Subcutaneous adipose tissue (tissue), 4 donors: ENCODE measurements around the gene SHB. TPM values are rescaled to one million over a fixed set of nuclear protein-coding genes. Genes with fewer than 3 reads are reported as not detected.

ENCODE experiments used
- total RNA-seq, 4 donors: library from RNA; depleted of rRNA; stranded (reverse); fragments of >200 nt; gene quantifications; one replicate each; pipeline ENCODE4 v1.1.0, GENCODE V29; 2016
- TF ChIP-seq, protein P1 (sequence below): fragments of 450-650 bp; IDR thresholded peaks from one replicate; pipeline ENCODE4 v1.5.1; 2016; ENCODE audit warnings: low read depth, mild to moderate bottlenecking, control low read depth, antibody characterized with exemption, moderate library complexity

SHB gene
- total RNA-seq, 4 donors from 2014 or later: 2.6 to 5.7 (median 4.7) TPM

DNA sequence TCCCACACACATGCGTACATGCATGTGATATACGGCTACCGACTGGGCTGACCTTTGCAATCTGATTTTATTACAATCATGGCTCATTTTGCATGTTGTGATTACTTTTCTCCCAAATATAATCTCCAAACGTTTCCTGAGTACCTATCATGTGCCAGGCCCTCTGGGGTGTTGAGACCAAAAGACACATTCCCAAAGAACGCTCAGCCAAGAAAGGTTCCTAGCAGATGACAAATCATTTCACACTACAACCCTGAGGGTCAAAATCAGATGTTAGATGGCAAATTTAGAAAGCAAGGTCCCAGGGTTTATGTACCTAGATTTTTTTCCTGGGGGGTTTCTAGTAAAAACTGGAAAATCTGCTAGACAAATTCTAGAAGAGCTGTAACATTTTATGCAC, 132.7 kb downstream of the SHB start:
- TF ChIP-seq, protein P1, sequence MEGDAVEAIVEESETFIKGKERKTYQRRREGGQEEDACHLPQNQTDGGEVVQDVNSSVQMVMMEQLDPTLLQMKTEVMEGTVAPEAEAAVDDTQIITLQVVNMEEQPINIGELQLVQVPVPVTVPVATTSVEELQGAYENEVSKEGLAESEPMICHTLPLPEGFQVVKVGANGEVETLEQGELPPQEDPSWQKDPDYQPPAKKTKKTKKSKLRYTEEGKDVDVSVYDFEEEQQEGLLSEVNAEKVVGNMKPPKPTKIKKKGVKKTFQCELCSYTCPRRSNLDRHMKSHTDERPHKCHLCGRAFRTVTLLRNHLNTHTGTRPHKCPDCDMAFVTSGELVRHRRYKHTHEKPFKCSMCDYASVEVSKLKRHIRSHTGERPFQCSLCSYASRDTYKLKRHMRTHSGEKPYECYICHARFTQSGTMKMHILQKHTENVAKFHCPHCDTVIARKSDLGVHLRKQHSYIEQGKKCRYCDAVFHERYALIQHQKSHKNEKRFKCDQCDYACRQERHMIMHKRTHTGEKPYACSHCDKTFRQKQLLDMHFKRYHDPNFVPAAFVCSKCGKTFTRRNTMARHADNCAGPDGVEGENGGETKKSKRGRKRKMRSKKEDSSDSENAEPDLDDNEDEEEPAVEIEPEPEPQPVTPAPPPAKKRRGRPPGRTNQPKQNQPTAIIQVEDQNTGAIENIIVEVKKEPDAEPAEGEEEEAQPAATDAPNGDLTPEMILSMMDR: no peak

DNA sequence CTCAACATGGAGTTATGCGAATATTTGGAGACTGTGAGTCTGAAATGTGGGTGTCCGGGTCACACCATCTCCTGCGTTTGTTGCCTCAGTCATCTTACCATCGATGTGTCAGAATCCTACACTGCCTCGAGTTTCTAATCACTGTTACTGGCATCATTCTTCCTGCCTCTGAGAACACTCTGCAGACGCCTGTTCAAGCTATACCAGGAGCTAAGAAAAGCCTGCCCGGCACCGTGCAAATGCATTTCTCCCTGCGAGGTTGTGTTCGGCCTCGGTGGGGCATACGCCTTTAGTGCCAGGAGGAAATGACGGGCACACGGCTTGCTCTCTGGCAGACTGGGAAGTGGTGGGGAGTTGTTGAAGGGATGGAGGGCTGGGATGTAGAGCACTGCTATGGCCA, 133.9 kb downstream of the SHB start:
- TF ChIP-seq, protein P1: no peak

DNA sequence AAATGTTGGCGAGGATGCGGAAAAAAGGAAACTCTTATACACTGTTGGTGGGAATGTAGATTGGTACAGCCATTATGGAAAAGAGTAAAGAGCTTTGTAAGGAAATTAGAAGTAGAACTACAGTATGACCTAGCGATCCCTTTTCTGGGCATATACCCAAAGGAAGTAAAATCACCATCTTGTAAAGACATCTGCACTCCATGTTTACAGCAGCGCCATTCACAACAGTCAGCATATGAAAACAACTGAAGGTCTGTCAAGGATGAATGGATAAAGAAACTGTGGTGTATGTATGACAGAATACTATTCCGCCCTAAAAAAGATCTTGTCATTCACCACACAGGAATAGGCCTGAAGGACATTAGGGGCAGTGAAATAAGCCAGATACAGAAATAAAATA, 137.4 kb downstream of the SHB start:
- TF ChIP-seq, protein P1: no peak

DNA sequence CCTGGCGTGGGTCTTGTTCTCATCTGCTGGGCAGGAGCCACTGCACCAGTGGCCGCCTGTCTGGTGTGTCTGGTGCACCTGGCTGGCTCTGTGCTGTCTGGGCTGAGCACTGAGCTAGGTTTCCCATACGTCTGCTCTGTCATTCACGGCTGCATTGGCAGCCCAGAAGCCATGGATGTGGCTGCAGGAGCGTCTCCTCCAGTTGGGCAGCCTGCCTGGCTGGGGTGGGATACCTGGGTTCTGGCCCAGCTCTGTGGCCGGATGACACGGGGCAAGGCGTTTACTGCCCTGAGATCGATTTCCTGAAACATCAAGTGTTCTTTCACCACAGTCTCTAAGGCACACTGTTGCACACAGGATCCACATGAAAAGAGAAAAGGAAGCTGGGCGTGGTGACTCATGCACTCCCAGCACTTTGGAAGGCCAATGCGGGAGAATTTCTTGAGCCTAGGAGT, 139.6 kb downstream of the SHB start:
- TF ChIP-seq, protein P1: no peak

DNA sequence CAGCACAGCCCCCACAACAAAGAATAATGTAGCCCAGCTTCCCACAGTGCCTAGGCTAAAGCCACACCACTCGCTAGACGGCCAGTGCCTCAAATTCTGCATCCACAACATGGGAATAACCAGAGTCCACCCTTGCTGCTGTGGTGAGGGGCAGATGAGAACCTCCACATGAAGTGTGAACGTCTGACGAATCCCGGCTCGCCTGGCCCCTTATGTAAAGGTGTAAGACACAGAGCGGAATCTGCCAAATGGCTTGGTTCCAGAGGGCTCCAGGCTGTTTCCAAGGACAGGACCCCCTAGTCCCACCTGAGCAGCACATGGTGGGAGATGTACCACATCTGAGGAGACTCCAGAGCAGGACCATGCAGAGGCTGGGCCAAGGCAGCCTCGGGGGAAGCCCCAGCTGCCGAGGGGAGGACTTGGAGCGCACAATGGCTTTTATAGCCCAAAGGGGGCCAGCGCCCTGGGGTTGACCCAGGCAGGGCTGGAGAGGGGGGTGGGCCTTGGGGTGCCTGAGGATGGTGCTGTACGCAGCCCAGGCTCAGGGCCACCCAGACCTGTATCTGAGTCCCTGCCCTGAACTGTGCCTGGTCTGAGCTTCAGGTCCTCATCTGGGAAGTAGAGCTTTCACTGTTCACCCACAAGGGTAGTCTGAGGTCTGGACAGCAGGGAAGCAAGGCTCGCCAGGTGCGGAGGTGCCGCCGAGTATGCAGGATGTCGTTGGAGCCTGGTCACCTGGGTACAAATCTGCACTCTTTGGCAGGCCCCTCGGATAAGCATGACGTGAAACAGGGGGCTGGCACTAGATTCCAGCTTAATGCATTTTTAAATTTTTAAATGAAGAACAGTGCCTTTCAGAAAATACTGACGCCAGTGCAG, 140.2 kb downstream of the SHB start:
- TF ChIP-seq, protein P1: no peak

DNA sequence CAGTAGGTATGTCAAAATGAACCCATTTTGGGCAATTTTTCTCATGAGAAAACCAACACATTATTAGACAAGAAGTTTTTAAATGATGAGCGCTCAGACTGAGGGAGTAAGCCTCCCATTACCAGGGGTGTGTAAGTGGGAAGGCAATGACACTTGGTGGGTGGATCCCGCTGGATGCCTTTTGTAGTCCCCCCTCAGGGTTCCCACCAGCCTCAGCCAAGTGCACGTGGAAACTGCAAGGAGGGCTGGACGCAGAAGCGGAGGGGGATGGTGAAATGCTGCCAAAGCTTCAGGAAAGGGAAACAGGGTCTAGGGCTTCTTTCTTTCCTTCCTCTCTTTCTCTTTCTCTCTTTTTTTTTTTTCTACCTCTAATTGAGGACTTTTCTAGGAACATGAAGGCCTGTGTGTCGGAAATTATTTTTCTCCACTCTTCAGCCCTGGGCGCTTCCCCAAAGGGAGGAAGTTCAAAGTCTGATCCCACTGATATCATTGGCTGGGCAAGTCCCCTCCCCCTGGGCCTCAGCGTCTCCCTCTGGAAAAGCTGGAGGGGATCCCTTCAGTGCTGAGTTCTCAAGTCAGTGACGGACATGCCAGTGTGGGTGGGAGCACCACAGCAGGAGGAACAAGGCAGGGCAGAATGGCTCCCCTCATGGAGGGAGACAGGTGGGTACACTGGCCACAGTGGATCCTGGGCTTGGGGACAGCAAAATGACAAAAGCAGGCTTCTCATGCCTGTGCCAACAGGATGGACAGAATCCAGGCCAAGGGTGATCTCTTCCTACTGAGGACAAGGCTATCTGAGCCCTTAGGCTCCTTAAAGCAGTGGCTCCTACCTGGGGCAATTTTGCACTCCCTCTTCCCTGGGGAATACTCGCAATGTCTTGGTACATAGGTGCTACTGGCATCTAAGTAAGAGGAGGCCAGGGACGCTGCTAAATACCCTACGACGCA, 141.2 kb downstream of the SHB start:
- TF ChIP-seq, protein P1: no peak

DNA sequence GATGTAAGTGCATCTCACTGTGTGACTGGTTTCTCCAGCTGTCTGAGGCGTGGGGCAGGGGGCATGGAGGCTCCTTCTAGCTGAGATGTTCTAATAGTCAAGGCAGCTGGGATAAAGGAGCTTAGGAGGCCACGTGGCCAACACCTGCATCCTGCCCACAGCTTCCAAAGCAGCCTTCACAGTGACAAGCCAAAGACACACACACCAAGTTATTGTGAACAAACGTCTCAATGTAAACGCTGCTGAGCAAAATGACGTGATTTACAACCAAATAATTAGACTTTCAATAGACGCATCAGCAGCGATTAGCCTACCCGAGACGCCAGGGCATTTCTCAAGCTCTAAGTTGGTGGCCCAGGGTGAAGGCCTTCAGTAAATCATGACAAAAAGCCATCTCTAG, 141.9 kb downstream of the SHB start:
- TF ChIP-seq, protein P1: no peak
